HL-60 (cell line): ENCODE measurements around the gene SEC14L2.

Experiments
- DNase-seq, 2 experiments: peaks; one replicate each; pipeline ENCODE4 v3.0.0-alpha.2; 2010 to 2020; ENCODE audit warnings: low read depth in 1 of 2, low spot score in 1 of 2
- H3K27ac ChIP-seq: fragments of 250-450 bp; sonication (Bioruptor Pico); replicated peaks from 2 replicates; pipeline ENCODE4 v1.5.1; 2020; ENCODE audit warnings: mild to moderate bottlenecking, moderate library complexity
- H3K27me3 ChIP-seq: fragments of 250-450 bp; sonication (Bioruptor Pico); 2 replicates; pipeline ENCODE4 v1.5.1; 2021; ENCODE audit warnings: mild to moderate bottlenecking, moderate library complexity; ENCODE audit not compliant: insufficient read depth, poor library complexity, severe bottlenecking
- H3K4me3 ChIP-seq: replicated peaks from 2 replicates; pipeline ENCODE4 v1.5.1; 2011; ENCODE audit warnings: mild to moderate bottlenecking, control low read depth, low read length; ENCODE audit not compliant: insufficient read depth
- GABPA ChIP-seq: IDR thresholded peaks from 2 replicates; pipeline ENCODE4 v1.6.1; 2012; ENCODE audit warnings: low read depth
- POLR2AphosphoS5 ChIP-seq: IDR thresholded peaks from 2 replicates; pipeline ENCODE4 v1.6.1; 2012; ENCODE audit warnings: low read depth
- SPI1 ChIP-seq: IDR thresholded peaks from 2 replicates; pipeline ENCODE4 v1.6.1; 2012; ENCODE audit warnings: low read depth, mild to moderate bottlenecking, borderline replicate concordance
- TF ChIP-seq, protein P1 (sequence below): IDR thresholded peaks from 2 replicates; pipeline ENCODE4 v1.6.1; 2012; ENCODE audit warnings: low read depth; ENCODE audit not compliant: insufficient replicate concordance
- TF ChIP-seq, protein P2 (sequence below): IDR thresholded peaks from one replicate; pipeline ENCODE4 v1.5.1; 2011; ENCODE audit warnings: low read length, control low read depth, inconsistent platforms; ENCODE audit not compliant: insufficient read depth

The SEC14L2 gene

GRCh38 chr22:30470655-30471054 lies 73.8 kb downstream of the SEC14L2 start:
- DNase-seq, result no peak
- TF ChIP-seq, protein P1, sequence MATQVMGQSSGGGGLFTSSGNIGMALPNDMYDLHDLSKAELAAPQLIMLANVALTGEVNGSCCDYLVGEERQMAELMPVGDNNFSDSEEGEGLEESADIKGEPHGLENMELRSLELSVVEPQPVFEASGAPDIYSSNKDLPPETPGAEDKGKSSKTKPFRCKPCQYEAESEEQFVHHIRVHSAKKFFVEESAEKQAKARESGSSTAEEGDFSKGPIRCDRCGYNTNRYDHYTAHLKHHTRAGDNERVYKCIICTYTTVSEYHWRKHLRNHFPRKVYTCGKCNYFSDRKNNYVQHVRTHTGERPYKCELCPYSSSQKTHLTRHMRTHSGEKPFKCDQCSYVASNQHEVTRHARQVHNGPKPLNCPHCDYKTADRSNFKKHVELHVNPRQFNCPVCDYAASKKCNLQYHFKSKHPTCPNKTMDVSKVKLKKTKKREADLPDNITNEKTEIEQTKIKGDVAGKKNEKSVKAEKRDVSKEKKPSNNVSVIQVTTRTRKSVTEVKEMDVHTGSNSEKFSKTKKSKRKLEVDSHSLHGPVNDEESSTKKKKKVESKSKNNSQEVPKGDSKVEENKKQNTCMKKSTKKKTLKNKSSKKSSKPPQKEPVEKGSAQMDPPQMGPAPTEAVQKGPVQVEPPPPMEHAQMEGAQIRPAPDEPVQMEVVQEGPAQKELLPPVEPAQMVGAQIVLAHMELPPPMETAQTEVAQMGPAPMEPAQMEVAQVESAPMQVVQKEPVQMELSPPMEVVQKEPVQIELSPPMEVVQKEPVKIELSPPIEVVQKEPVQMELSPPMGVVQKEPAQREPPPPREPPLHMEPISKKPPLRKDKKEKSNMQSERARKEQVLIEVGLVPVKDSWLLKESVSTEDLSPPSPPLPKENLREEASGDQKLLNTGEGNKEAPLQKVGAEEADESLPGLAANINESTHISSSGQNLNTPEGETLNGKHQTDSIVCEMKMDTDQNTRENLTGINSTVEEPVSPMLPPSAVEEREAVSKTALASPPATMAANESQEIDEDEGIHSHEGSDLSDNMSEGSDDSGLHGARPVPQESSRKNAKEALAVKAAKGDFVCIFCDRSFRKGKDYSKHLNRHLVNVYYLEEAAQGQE, result no peak
- TF ChIP-seq POLR2AphosphoS5 (no peak), SPI1 (no peak), GABPA (no peak)
- TF ChIP-seq, protein P2, sequence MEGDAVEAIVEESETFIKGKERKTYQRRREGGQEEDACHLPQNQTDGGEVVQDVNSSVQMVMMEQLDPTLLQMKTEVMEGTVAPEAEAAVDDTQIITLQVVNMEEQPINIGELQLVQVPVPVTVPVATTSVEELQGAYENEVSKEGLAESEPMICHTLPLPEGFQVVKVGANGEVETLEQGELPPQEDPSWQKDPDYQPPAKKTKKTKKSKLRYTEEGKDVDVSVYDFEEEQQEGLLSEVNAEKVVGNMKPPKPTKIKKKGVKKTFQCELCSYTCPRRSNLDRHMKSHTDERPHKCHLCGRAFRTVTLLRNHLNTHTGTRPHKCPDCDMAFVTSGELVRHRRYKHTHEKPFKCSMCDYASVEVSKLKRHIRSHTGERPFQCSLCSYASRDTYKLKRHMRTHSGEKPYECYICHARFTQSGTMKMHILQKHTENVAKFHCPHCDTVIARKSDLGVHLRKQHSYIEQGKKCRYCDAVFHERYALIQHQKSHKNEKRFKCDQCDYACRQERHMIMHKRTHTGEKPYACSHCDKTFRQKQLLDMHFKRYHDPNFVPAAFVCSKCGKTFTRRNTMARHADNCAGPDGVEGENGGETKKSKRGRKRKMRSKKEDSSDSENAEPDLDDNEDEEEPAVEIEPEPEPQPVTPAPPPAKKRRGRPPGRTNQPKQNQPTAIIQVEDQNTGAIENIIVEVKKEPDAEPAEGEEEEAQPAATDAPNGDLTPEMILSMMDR, result no peak
- Histone ChIP-seq H3K27me3 (peaks cover 4% of the 10 kb centered on the region), H3K27ac (no peak overlapping the region), H3K4me3 (no peak overlapping the region)

DNA sequence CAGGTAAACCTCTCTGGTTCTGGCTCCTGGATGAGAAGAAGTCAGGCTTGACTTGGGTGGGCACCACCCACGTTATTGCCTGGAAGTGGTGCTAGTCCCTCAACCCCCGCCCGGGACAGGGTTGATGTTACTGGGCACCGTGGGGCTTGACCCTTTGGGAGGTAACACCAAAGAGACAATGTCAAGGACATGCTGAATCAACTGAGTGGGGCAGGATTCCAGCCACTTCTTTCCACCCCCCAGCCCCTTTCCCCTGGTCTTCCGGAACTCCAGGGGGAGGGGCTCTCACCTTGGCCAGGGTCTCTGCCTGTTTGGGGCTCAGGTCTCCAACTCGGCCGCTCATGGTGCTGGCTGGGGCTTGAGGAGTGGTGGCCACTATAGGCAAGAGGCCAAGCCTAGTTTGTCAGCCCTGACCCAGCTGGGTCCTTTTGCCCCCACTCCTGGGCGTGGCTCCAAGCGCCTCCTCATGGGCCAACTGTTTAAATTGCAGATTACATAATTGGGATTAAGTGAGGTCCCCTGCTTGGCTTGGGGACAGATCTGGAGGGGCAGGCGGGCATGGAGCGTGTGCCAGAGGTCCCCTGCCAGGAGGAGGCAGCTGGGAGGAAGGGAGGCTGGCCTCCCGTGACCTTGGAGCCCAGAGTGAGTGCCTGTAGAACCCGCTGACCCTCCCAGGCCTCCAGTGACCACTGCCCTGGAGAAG lies 74.9 kb downstream of the SEC14L2 start, which contains the start of gene SEC14L3:
Gene SEC14L3, minus strand, starts transcription at position 402 of the 703 bp plus-strand sequence. Its CDS starts 59 bp downstream, at position 343.
- no peak for TF ChIP-seq GABPA
- TF ChIP-seq SPI1, result no peak
- Histone ChIP-seq H3K27me3 (peaks cover 8% of the 10 kb centered on the region), H3K4me3 (no peak within 1 kb of the TSS), H3K27ac (no peak within 1 kb of the TSS)
- DNase-seq, result no peak

DNA sequence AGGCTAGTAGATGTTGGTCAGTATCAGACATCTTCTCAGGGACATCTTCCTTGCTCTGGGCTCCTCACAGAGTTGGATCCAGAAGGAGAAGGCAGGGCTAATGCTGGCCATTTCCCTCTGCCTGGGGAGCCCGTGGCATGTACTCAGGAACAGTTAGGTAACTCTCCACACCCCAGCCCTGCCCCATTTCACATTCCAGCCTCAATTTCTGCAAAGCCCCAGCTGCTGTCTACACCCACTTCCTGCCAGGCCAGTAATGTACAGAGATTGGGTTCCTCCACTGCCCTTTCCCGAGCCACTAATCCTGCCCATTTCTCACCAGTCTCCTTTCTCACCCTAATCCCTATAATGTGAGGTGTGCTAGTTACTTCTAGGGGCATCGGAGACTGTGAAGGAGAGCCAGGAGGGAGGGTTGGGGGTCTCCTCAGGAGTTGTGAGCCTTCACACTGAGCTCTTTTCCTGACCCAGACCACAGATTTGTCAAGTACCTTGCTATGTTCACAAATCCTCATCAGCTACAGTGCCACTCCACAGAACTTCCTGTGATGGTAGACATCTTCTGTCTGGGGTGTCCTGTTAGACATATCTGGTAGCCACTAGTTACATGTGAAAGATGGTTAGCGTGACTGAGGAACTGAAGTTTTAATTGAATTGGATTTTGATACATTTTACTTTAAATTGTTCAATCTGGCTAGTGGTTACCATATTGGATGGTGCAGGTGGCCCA lies 76.3 kb downstream of the SEC14L2 start:
- no peak for DNase-seq
- no peak overlapping the region for H3K4me3 ChIP-seq
- H3K27me3 ChIP-seq, result peaks cover 11% of the 10 kb centered on the region
- no peak overlapping the region for H3K27ac ChIP-seq
- TF ChIP-seq POLR2AphosphoS5, result no peak
- no peak for TF ChIP-seq GABPA
- TF ChIP-seq, protein P2, result no peak
- TF ChIP-seq SPI1, result no peak
- TF ChIP-seq, protein P1, result no peak

- no peak for DNase-seq
- peaks cover 13% of the 10 kb centered on the region for H3K27me3 ChIP-seq
- TF ChIP-seq SPI1, result no peak
- TF ChIP-seq, protein P1, result no peak
- no peak for TF ChIP-seq POLR2AphosphoS5
- TF ChIP-seq, protein P2, result no peak
- TF ChIP-seq GABPA, result no peak
Observed at GRCh38 chr22:30474121-30474520, 77.3 kb downstream of the SEC14L2 start.

More at GRCh38 chr22:30474121-30474520, 77.3 kb downstream of the SEC14L2 start:
- Histone ChIP-seq H3K4me3 (no peak overlapping the region), H3K27ac (no peak overlapping the region)
